ENCODE measurements around the gene CZIB. TPM values are rescaled to one million over a fixed set of nuclear protein-coding genes. Genes with fewer than 3 reads are reported as not detected.

CZIB gene
- total RNA-seq, 4 donors from 2014 or later: 78.9 to 81.9 (median 80.6) TPM

DNA sequence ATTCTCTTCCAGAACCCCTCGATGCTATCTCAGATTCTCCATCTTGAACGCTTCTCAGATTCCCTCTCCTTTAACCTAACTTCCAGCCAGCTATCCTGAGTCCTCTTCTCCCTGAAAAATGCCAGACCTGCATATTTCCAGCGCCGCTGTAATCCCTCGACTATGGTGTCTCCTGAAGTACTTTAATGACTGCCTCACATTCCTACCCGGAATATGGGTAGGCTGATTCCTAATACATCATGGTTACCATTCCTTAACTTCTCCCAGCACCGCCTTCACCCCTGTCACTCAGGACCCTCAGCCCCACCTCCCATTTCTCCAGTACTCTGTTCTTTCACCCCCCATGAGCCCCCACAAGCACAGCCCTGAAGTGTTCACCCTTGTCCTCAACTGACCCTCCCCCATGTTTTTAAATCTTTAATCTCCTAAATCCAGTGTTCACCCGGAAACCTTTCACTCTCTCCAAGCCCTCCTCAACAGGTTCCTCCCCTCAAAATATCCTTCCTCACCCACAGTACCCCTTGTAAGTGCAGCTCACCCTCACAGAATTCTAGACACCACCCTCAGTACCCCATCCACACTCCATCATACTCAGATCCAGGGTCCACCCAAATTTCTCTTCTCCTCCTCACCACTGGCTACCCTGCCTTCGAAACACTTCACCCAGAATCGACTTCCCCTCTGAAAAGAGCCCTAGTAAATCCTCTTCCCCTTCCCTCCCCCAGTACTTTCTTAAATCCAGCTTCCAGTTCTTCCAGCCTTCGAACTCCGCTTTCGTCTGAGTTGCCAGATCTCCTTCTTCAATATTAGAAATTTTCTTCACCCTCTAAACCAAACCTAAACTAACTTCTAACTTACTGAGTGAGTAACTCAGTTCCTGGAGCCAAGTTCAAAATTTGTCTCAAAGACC lies 22.9 kb downstream of the CZIB start:
- Histone ChIP-seq H3K27me3 (no peaks in the 10 kb centered on the region), H3K9me3 (no peaks in the 10 kb centered on the region), H3K4me3 (peak overlapping the region; percentile 86 to 87), H3K36me3 (no peaks in the 10 kb centered on the region), H3K27ac (peak overlapping the region; percentile 97), H3K4me1 (peaks cover 0 to 18% of the 10 kb centered on the region in 2 donors)
- TF ChIP-seq POLR2A (IDR thresholded peaks at IDR 0.05): no peak
- TF ChIP-seq, protein P1, sequence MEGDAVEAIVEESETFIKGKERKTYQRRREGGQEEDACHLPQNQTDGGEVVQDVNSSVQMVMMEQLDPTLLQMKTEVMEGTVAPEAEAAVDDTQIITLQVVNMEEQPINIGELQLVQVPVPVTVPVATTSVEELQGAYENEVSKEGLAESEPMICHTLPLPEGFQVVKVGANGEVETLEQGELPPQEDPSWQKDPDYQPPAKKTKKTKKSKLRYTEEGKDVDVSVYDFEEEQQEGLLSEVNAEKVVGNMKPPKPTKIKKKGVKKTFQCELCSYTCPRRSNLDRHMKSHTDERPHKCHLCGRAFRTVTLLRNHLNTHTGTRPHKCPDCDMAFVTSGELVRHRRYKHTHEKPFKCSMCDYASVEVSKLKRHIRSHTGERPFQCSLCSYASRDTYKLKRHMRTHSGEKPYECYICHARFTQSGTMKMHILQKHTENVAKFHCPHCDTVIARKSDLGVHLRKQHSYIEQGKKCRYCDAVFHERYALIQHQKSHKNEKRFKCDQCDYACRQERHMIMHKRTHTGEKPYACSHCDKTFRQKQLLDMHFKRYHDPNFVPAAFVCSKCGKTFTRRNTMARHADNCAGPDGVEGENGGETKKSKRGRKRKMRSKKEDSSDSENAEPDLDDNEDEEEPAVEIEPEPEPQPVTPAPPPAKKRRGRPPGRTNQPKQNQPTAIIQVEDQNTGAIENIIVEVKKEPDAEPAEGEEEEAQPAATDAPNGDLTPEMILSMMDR (IDR thresholded peaks at IDR 0.05): no peak
- DNase-seq: no peak
- intact Hi-C loops (cut with DNase I; ENCODE audit: low total_unique reads): loop anchor here (10.0 kb wide), 1 partner anchor 273 kb away; the partner anchor contains the start of genes ECHDC2 and SCP2

DNA sequence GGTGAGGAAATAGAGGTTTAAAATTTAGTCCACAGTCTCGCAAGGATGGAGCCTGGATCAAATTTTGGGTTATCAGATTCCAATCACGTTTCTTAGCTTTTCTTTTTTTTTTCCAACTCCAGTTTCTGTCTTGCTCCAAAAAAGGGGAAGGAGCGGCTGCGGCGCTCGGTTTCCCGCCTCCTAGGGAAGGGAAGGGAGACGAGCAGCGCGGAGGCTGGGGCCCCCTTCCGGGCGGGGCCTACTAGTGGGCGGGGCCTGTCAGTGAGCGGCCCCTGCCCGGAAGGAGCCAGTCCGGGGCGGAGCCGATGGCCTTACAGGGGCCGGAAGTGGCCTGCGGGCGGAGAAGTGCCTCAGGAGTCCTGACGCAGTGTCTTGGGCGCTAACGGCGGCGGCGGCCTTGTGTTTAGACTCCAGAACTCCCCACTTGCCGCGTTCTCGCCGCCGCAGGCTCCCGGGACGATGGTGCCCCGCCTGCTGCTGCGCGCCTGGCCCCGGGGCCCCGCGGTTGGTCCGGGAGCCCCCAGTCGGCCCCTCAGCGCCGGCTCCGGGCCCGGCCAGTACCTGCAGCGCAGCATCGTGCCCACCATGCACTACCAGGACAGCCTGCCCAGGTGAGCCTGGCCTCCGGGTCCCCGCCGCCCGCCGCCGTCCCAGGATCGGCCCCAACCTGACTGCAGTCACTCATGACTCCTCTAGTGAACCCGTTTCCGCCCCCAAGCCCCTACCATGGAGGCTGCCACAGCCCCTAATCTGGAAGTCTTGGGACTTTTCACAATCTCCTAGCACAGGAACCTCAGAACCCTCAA lies 23.7 kb downstream of the CZIB start, which contains the start of gene CPT2:
Gene CPT2, plus strand, starts transcription at position 340 of the 806 bp plus-strand sequence. Its CDS starts 120 bp downstream, at position 460.
- Histone ChIP-seq H3K27ac (peak within 1 kb of the TSS; percentile 97), H3K4me3 (peak within 1 kb of the TSS; percentile 86 to 87), H3K4me1 (peaks cover 0 to 18% of the 10 kb centered on the region in 2 donors), H3K36me3 (no peaks in the 10 kb centered on the region), H3K9me3 (no peaks in the 10 kb centered on the region), H3K27me3 (no peaks in the 10 kb centered on the region)
- TF ChIP-seq, protein P1 (IDR thresholded peaks at IDR 0.05): peak; percentile 7 to 36 (median 9)
- peak; percentile 96 to 99 for TF ChIP-seq POLR2A (IDR thresholded peaks at IDR 0.05)
- intact Hi-C loops (cut with DNase I; ENCODE audit: low total_unique reads): loop anchor here (10.0 kb wide), 1 partner anchor 272 kb away; the partner anchor contains the start of genes ECHDC2 and SCP2
- peak; percentile 93 to 95 for DNase-seq

DNA sequence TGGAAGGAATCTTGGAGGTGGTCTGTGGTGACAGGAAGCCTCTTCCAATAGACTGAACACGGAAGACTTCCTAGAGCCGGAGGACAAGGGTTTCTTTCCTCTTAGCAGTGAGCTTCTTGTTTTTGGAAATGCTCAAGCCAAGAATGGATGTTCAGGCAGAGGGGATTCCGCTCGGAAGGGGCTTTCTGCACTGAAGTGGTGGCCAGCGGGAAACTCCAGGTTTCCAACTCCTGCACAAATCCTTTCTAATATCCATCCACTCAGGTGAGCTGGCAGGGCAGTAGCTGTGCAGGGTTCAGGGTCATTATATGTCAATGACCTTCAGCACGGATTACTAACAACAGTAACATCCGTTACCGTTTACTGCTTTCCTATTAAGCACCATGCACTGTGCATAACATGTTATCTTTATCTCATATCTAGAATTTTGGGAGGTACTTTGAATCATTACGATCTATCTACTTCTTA lies 24.4 kb downstream of the CZIB start:
- no peaks in the 10 kb centered on the region for H3K27me3 ChIP-seq
- H3K27ac ChIP-seq: peak overlapping the region; percentile 97
- H3K36me3 ChIP-seq: no peaks in the 10 kb centered on the region
- no peaks in the 10 kb centered on the region for H3K9me3 ChIP-seq
- H3K4me3 ChIP-seq: peak overlapping the region; percentile 86 to 87
- peak in 1 of 2 donors; percentile 25 for DNase-seq
- peaks cover 0 to 18% of the 10 kb centered on the region in 2 donors for H3K4me1 ChIP-seq
- TF ChIP-seq POLR2A (IDR thresholded peaks at IDR 0.05): no peak
- TF ChIP-seq, protein P1 (IDR thresholded peaks at IDR 0.05): no peak
- intact Hi-C loops (cut with DNase I; ENCODE audit: low total_unique reads): loop anchor here (10.0 kb wide), 1 partner anchor 271 kb away; the partner anchor contains the start of genes ECHDC2 and SCP2

DNA sequence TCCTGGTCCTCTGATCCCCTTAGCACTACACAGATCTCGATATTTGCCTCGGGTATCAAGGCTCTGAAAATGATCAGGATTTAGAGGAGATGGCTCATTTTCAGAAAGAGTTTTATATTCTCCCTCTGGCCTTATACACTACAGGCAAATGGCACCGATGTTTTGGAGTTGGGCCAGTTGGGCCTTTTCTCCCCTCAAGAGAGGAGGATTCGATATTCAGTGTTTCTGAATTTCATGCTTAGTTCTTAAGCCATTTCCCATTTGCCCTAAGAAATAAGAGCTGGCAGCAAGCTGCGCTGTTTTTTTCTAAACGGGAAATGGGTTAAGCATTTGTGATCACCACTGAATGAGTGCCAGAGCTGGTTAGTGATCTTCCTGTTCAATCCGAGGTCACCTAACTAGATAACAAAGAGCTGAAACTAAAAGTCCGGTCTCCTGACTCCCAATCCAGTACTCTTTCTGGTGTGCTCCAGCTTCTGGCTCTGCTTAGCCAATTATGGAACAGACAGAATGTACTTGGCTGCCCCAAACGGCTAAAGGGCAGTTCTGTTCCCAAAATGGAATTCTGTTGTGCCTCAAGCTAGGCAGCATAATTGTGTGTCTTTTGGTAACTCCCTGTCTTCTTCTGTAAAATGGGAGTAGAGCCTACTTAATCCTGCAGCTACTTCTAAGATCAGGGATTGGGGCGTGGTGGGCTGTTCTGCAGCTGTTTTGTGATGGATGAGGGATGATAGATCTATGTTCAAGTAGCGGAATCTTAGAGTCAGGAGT lies 25.0 kb downstream of the CZIB start:
- Histone ChIP-seq H3K27me3 (no peaks in the 10 kb centered on the region), H3K36me3 (no peaks in the 10 kb centered on the region), H3K4me3 (peak overlapping the region; percentile 86 to 87), H3K4me1 (peaks cover 0 to 18% of the 10 kb centered on the region in 2 donors), H3K9me3 (no peaks in the 10 kb centered on the region), H3K27ac (peak overlapping the region; percentile 97)
- peak in 1 of 2 donors; percentile 27 for DNase-seq
- intact Hi-C loops (cut with DNase I; ENCODE audit: low total_unique reads): loop anchor here (10.0 kb wide), 1 partner anchor 271 kb away; the partner anchor contains the start of genes ECHDC2 and SCP2
- no peak for TF ChIP-seq POLR2A (IDR thresholded peaks at IDR 0.05)
- TF ChIP-seq, protein P1 (IDR thresholded peaks at IDR 0.05): no peak
